ENCODE data around the gene COL15A1.

Gene COL15A1

GRCh38 chr9:99037769-99038483, 94.2 kb downstream of the COL15A1 start:
- no peak for DNase-seq (ENCODE audit: low read depth)

GRCh38 chr9:99038484-99038820, 94.7 kb downstream of the COL15A1 start:
- no peak for DNase-seq (ENCODE audit: low read depth)

- no peak for DNase-seq (ENCODE audit: low read depth)
Observed at GRCh38 chr9:99039505-99040182, 95.9 kb downstream of the COL15A1 start.

GRCh38 chr9:99040251-99040900, 96.7 kb downstream of the COL15A1 start:
- DNase-seq (ENCODE audit: low read depth), result no peak

GRCh38 chr9:99040911-99041582, 97.3 kb downstream of the COL15A1 start:
- no peak for DNase-seq (ENCODE audit: low read depth)

- DNase-seq (ENCODE audit: low read depth), result no peak
Observed at GRCh38 chr9:99041618-99042017, 97.9 kb downstream of the COL15A1 start.

- no peak for DNase-seq (ENCODE audit: low read depth)
Observed at GRCh38 chr9:99042620-99043019, 98.9 kb downstream of the COL15A1 start.

- DNase-seq (ENCODE audit: low read depth), result no peak
Observed at GRCh38 chr9:99044827-99045226, 101.1 kb downstream of the COL15A1 start.

- DNase-seq (ENCODE audit: low read depth), result no peak
Observed at GRCh38 chr9:99046068-99046467, 102.4 kb downstream of the COL15A1 start.

- DNase-seq (ENCODE audit: low read depth), result no peak
Observed at GRCh38 chr9:99046542-99047071, 102.9 kb downstream of the COL15A1 start.

- no peak for DNase-seq (ENCODE audit: low read depth)
Observed at GRCh38 chr9:99049228-99049627, 105.5 kb downstream of the COL15A1 start.

GRCh38 chr9:99049641-99050040, 105.9 kb downstream of the COL15A1 start:
- DNase-seq (ENCODE audit: low read depth), result no peak

- no peak for DNase-seq (ENCODE audit: low read depth)
Observed at GRCh38 chr9:99050292-99050911, 106.7 kb downstream of the COL15A1 start.

GRCh38 chr9:99050924-99051323, 107.2 kb downstream of the COL15A1 start:
- DNase-seq (ENCODE audit: low read depth), result no peak

- no peak for DNase-seq (ENCODE audit: low read depth)
Observed at GRCh38 chr9:99051406-99051805, 107.7 kb downstream of the COL15A1 start.

GRCh38 chr9:99051851-99052250, 108.1 kb downstream of the COL15A1 start:
- no peak for DNase-seq (ENCODE audit: low read depth)

GRCh38 chr9:99052815-99053715, 109.4 kb downstream of the COL15A1 start:
- DNase-seq (ENCODE audit: low read depth), result no peak

- no peak for DNase-seq (ENCODE audit: low read depth)
Observed at GRCh38 chr9:99054581-99054980, 110.9 kb downstream of the COL15A1 start.

- DNase-seq (ENCODE audit: low read depth), result no peak
Observed at GRCh38 chr9:99055384-99055783, 111.7 kb downstream of the COL15A1 start.

GRCh38 chr9:99056186-99056585, 112.5 kb downstream of the COL15A1 start:
- DNase-seq (ENCODE audit: low read depth), result no peak

All from stimulated activated CD8-positive, alpha-beta memory T cell treated with anti-CD3 and anti-CD28 coated beads, Interleukin-12 subunit alpha, Interleukin-12 subunit beta, amount 100 ng/mL, for 4 hours (primary cell).